Measurements from ENCODE around the gene MDFIC2. TPM values are rescaled to one million over a fixed set of nuclear protein-coding genes. Genes with fewer than 3 reads are reported as not detected.

The MDFIC2 gene
- total RNA-seq, 4 donors from 2014 or later = not detected

- Histone ChIP-seq H3K36me3 (no peaks in the 10 kb centered on the region), H3K4me1 (no peaks in the 10 kb centered on the region), H3K27me3 (no peaks in the 10 kb centered on the region), H3K9me3 (no peaks in the 10 kb centered on the region), H3K4me3 (replicated peaks in 1 of 3) (no peak overlapping the region), H3K27ac (no peak overlapping the region)
- 90 to 94% methylated on average over 1 of the region's 1 CpG for WGBS, 2 donors
- no peak for TF ChIP-seq CTCF (IDR thresholded peaks at IDR 0.05)
- no peak for TF ChIP-seq POLR2A (IDR thresholded peaks at IDR 0.05)
- intact Hi-C loops (cut with DNase I) = no loop called here
- no peak for DNase-seq
Observed at GRCh38 chr3:70233812-70234211, 78.6 kb downstream of the MDFIC2 start.

GRCh38 chr3:70233112-70233511 lies 79.3 kb downstream of the MDFIC2 start:
- Histone ChIP-seq H3K4me3 (replicated peaks in 1 of 3) (no peak overlapping the region), H3K27ac (no peak overlapping the region), H3K4me1 (no peaks in the 10 kb centered on the region), H3K9me3 (no peaks in the 10 kb centered on the region), H3K36me3 (no peaks in the 10 kb centered on the region), H3K27me3 (no peaks in the 10 kb centered on the region)
- DNase-seq = no peak
- intact Hi-C loops (cut with DNase I) = no loop called here
- 88 to 91% methylated on average over 5 of the region's 5 CpGs for WGBS, 2 donors
- TF ChIP-seq POLR2A (IDR thresholded peaks at IDR 0.05) = no peak

- no peak for DNase-seq
- Histone ChIP-seq H3K27me3 (no peaks in the 10 kb centered on the region), H3K36me3 (no peaks in the 10 kb centered on the region), H3K4me1 (no peaks in the 10 kb centered on the region), H3K9me3 (no peaks in the 10 kb centered on the region), H3K4me3 (replicated peaks in 1 of 3) (no peak overlapping the region), H3K27ac (no peak overlapping the region)
- intact Hi-C loops (cut with DNase I) = no loop called here
- TF ChIP-seq POLR2A (IDR thresholded peaks at IDR 0.05) = no peak
- TF ChIP-seq CTCF (IDR thresholded peaks at IDR 0.05) = no peak
- WGBS, 2 donors = 73 to 74% methylated on average over 15 of the region's 15 CpGs
Observed at GRCh38 chr3:70231266-70231701, 81.2 kb downstream of the MDFIC2 start.

GRCh38 chr3:70227437-70227836 lies 85.0 kb downstream of the MDFIC2 start:
- Histone ChIP-seq H3K9me3 (no peaks in the 10 kb centered on the region), H3K27me3 (no peaks in the 10 kb centered on the region), H3K36me3 (no peaks in the 10 kb centered on the region), H3K4me1 (no peaks in the 10 kb centered on the region), H3K4me3 (replicated peaks in 1 of 3) (no peak overlapping the region), H3K27ac (no peak overlapping the region)
- WGBS, 2 donors = 86 to 87% methylated on average over 3 of the region's 3 CpGs
- DNase-seq = no peak
- no peak for TF ChIP-seq POLR2A (IDR thresholded peaks at IDR 0.05)
- TF ChIP-seq CTCF (IDR thresholded peaks at IDR 0.05) = no peak
- intact Hi-C loops (cut with DNase I) = no loop called here

- 72 to 73% methylated on average over 3 of the region's 3 CpGs for WGBS, 2 donors
- TF ChIP-seq POLR2A (IDR thresholded peaks at IDR 0.05) (no peak), CTCF (IDR thresholded peaks at IDR 0.05) (no peak)
Observed at GRCh38 chr3:70225146-70225545, 87.3 kb downstream of the MDFIC2 start.

GRCh38 chr3:70224337-70224736 lies 88.1 kb downstream of the MDFIC2 start:
- H3K4me3 ChIP-seq (replicated peaks in 1 of 3) = no peak overlapping the region
- DNase-seq = no peak
- no peaks in the 10 kb centered on the region for H3K9me3 ChIP-seq
- 76 to 85% methylated on average over 5 of the region's 5 CpGs for WGBS, 2 donors
- no peaks in the 10 kb centered on the region for H3K27me3 ChIP-seq
- TF ChIP-seq CTCF (IDR thresholded peaks at IDR 0.05) (no peak), POLR2A (IDR thresholded peaks at IDR 0.05) (no peak)
- no peaks in the 10 kb centered on the region for H3K36me3 ChIP-seq
- intact Hi-C loops (cut with DNase I) = no loop called here
- H3K27ac ChIP-seq = no peak overlapping the region
- H3K4me1 ChIP-seq = no peaks in the 10 kb centered on the region

More at GRCh38 chr3:70225146-70225545, 87.3 kb downstream of the MDFIC2 start:
- Histone ChIP-seq H3K4me1 (no peaks in the 10 kb centered on the region), H3K4me3 (replicated peaks in 1 of 3) (no peak overlapping the region), H3K27me3 (no peaks in the 10 kb centered on the region), H3K9me3 (no peaks in the 10 kb centered on the region), H3K36me3 (no peaks in the 10 kb centered on the region), H3K27ac (no peak overlapping the region)
- intact Hi-C loops (cut with DNase I) = no loop called here
- DNase-seq = no peak
